SK-N-SH treated with all-trans-retinoic acid at 6 μM for 48 hours (cell line): Measurements from ENCODE around the gene ZNFX1.

ENCODE experiments used
- ATAC-seq: fragments of 200-7000 bp; cut with Tn5 transposase; 3 replicates; pipeline ENCODE4 v1.9.1; 2020; ENCODE audit warnings: mild to moderate bottlenecking, moderate library complexity
- ARNTL ChIP-seq: fragments of 450-650 bp; formaldehyde crosslinking; IDR thresholded peaks from 2 replicates; pipeline ENCODE4 v1.5.0; 2020; ENCODE audit warnings: low read depth, mild to moderate bottlenecking, moderate library complexity, borderline replicate concordance
- BACH2 ChIP-seq: fragments of 250-450 bp; sonication (Bioruptor Pico); IDR thresholded peaks from 2 replicates; pipeline ENCODE4 v1.9.0; 2021; ENCODE audit warnings: mild to moderate bottlenecking, borderline replicate concordance
- CSDC2 ChIP-seq: fragments of 250-450 bp; sonication (Bioruptor Pico); IDR thresholded peaks from 2 replicates; pipeline ENCODE4 v1.5.0; 2020; ENCODE audit warnings: mild to moderate bottlenecking, moderate library complexity
- ESRRG ChIP-seq: fragments of 250-450 bp; sonication (Bioruptor Pico); IDR thresholded peaks from 2 replicates; pipeline ENCODE4 v1.6.1; 2021; ENCODE audit warnings: mild to moderate bottlenecking
- GLIS3 ChIP-seq: fragments of 250-450 bp; sonication (Bioruptor Pico); IDR thresholded peaks from 2 replicates; pipeline ENCODE4 v1.5.0; 2020; ENCODE audit warnings: mild to moderate bottlenecking, moderate library complexity
- ISL1 ChIP-seq: fragments of 250-450 bp; sonication (Bioruptor Pico); IDR thresholded peaks from 2 replicates; pipeline ENCODE4 v2.1.2; 2022; ENCODE audit warnings: mild to moderate bottlenecking, moderate library complexity
- OSR1 ChIP-seq: fragments of 250-450 bp; sonication (Bioruptor Pico); IDR thresholded peaks from 2 replicates; pipeline ENCODE4 v1.8.0; 2022; ENCODE audit warnings: moderate library complexity, mild to moderate bottlenecking, inconsistent platforms
- PPARA ChIP-seq: fragments of 250-450 bp; sonication (Bioruptor Pico); IDR thresholded peaks from 2 replicates; pipeline ENCODE4 v1.5.0; 2020; ENCODE audit warnings: mild to moderate bottlenecking, borderline replicate concordance
- RARB ChIP-seq: fragments of 250-450 bp; sonication (Bioruptor Pico); IDR thresholded peaks from 2 replicates; pipeline ENCODE4 v1.8.0; 2021; ENCODE audit warnings: mild to moderate bottlenecking, moderate library complexity
- SNAI2 ChIP-seq: fragments of 250-450 bp; sonication (Bioruptor Pico); IDR thresholded peaks from 2 replicates; pipeline ENCODE4 v1.5.0; 2020; ENCODE audit warnings: mild to moderate bottlenecking, moderate library complexity
- TCF4 ChIP-seq: fragments of 250-450 bp; sonication (Bioruptor Pico); IDR thresholded peaks from 2 replicates; pipeline ENCODE4 v1.8.0; 2021; ENCODE audit warnings: mild to moderate bottlenecking, moderate library complexity, borderline replicate concordance
- TOX ChIP-seq: fragments of 250-450 bp; sonication (Bioruptor Pico); IDR thresholded peaks from 2 replicates; pipeline ENCODE4 v1.8.0; 2021; ENCODE audit warnings: mild to moderate bottlenecking, moderate library complexity, borderline replicate concordance
- ZC3H10 ChIP-seq: fragments of 250-450 bp; sonication (Bioruptor Pico); IDR thresholded peaks from 2 replicates; pipeline ENCODE4 v1.5.1; 2021; ENCODE audit warnings: mild to moderate bottlenecking, moderate library complexity
- ZFP3 ChIP-seq: fragments of 250-450 bp; sonication (Bioruptor Pico); IDR thresholded peaks from 2 replicates; pipeline ENCODE4 v1.5.0; 2020; ENCODE audit warnings: mild to moderate bottlenecking, moderate library complexity
- ZFP30 ChIP-seq: fragments of 450-650 bp; formaldehyde crosslinking; IDR thresholded peaks from 2 replicates; pipeline ENCODE4 v1.5.0; 2022; ENCODE audit warnings: mild to moderate bottlenecking, moderate library complexity
- ZNF565 ChIP-seq: fragments of 450-650 bp; formaldehyde crosslinking; conservative IDR thresholded peaks from 2 replicates; pipeline ENCODE4 v1.5.0; 2020; ENCODE audit warnings: low read depth, mild to moderate bottlenecking, moderate library complexity
- ZNF70 ChIP-seq: fragments of 450-650 bp; formaldehyde crosslinking; IDR thresholded peaks from 2 replicates; pipeline ENCODE4 v1.5.0; 2020; ENCODE audit warnings: mild to moderate bottlenecking, moderate library complexity
- ZNF8 ChIP-seq: fragments of 450-650 bp; formaldehyde crosslinking; IDR thresholded peaks from 2 replicates; pipeline ENCODE4 v1.5.0; 2020; ENCODE audit warnings: mild to moderate bottlenecking, moderate library complexity
- TF ChIP-seq, protein P1 (sequence below): fragments of 250-450 bp; sonication (Bioruptor Pico); IDR thresholded peaks from 2 replicates; pipeline ENCODE4 v1.5.0; 2020; ENCODE audit warnings: mild to moderate bottlenecking, moderate library complexity
- TF ChIP-seq, protein P2 (sequence below): fragments of 250-450 bp; sonication (Bioruptor Pico); IDR thresholded peaks from 2 replicates; pipeline ENCODE4 v1.8.0; 2021; ENCODE audit warnings: low read depth, mild to moderate bottlenecking, moderate library complexity, borderline replicate concordance
- TF ChIP-seq, protein P3 (sequence below): fragments of 250-450 bp; sonication (Bioruptor Pico); IDR thresholded peaks from 2 replicates; pipeline ENCODE4 v1.5.1; 2021; ENCODE audit warnings: mild to moderate bottlenecking, moderate library complexity
- TF ChIP-seq, protein P4 (sequence below): fragments of 250-450 bp; sonication (Bioruptor Pico); IDR thresholded peaks from 2 replicates; pipeline ENCODE4 v1.8.0; 2020; ENCODE audit warnings: mild to moderate bottlenecking, moderate library complexity, borderline replicate concordance

The ZNFX1 gene

DNA sequence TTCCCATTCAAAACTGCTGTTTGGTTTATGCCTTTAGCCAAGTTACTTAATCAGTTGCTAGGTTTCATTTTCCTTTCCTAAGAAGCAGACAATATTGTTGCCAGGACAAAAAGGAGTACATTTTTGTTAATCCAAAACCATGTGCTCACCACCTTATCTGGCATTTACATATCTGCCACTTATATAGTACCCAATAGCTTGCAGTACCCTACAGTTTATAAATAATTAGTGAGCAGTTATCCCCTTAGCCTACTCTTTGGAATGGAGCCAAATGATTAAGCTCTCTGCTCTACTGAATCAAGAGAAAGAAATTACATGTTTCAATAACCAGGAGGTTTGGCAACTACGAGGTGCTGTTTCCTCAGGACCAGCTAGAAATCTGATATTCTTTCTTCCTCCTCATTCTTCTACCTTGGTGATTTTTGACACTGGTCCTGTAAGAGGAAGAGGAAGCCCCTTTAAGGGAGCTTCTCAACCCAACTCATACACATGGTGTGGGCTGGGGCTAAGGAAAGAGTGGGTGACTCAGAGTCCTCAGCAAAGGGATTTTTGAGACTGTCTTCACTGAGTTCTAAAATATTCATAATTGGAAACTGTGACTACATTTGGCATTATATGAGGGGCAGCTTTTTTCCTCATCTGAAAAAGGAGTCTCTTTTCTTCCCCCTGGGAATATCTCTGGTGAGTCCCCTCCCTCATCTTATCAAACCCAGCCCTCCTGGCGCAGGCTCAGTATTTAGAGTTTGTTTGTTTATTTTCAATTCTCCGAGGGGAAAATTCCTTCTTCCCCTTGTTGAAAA, 1.5 kb downstream of the ZNFX1 start (continued):
- TF ChIP-seq, protein P1, sequence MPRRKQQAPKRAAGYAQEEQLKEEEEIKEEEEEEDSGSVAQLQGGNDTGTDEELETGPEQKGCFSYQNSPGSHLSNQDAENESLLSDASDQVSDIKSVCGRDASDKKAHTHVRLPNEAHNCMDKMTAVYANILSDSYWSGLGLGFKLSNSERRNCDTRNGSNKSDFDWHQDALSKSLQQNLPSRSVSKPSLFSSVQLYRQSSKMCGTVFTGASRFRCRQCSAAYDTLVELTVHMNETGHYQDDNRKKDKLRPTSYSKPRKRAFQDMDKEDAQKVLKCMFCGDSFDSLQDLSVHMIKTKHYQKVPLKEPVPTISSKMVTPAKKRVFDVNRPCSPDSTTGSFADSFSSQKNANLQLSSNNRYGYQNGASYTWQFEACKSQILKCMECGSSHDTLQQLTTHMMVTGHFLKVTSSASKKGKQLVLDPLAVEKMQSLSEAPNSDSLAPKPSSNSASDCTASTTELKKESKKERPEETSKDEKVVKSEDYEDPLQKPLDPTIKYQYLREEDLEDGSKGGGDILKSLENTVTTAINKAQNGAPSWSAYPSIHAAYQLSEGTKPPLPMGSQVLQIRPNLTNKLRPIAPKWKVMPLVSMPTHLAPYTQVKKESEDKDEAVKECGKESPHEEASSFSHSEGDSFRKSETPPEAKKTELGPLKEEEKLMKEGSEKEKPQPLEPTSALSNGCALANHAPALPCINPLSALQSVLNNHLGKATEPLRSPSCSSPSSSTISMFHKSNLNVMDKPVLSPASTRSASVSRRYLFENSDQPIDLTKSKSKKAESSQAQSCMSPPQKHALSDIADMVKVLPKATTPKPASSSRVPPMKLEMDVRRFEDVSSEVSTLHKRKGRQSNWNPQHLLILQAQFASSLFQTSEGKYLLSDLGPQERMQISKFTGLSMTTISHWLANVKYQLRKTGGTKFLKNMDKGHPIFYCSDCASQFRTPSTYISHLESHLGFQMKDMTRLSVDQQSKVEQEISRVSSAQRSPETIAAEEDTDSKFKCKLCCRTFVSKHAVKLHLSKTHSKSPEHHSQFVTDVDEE (CRISPR knock-in tag), result no peak
- TF ChIP-seq ARNTL (CRISPR knock-in tag) (no peak), ZNF565 (CRISPR knock-in tag) (no peak)
- TF ChIP-seq, all 23 proteins: peak for 0

DNA sequence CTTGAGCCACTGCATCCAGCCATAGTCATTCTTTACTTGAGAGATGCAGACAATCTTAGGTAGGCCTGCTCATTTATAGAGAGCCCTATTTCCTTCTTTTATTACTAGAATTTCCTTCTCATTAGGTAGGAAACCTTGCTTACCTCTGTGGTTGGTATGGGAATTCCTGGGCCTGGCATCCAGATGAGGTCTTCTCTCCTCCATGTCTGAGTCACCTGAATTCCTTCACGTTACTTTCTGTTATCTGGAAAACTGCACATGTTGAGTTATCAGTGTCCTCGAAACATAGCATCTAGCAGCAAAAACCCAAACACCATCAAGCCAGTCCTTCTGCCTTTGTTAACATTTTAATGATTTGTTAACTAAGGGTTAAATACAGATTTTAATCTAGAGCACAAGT, 2.2 kb downstream of the ZNFX1 start:
- ATAC-seq, result no peak
- TF ChIP-seq ZFP30 (no peak), ZFP3 (CRISPR knock-in tag) (no peak), ESRRG (CRISPR knock-in tag) (no peak), TCF4 (CRISPR knock-in tag) (no peak), GLIS3 (CRISPR knock-in tag) (no peak), ZNF70 (CRISPR knock-in tag) (no peak), ZNF8 (CRISPR knock-in tag) (no peak), CSDC2 (CRISPR knock-in tag) (no peak), ZC3H10 (CRISPR knock-in tag) (no peak), RARB (CRISPR knock-in tag) (no peak), ISL1 (CRISPR knock-in tag) (no peak), ZNF565 (CRISPR knock-in tag) (no peak)
- TF ChIP-seq, all 23 proteins: peak for 0

DNA sequence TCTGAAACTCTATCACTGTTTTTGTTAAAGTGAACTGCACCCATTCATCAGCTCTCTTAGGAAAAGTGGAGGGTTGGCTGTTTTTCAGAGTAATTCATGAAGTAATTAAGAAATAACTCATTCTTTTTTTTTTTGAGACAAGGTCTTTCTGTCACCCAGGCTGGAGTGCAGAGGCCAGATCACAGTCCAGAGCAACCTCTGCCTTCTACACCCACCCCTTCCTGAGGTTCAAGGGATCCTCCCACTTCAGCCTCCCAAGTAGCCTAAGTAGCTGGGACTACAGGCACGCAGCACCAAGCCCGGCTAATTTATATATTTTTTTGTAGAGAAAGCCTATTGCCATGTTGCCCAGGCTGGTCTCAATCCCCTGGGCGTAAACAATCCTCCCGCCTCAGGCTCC, 2.6 kb downstream of the ZNFX1 start:
- no peak for ATAC-seq
- TF ChIP-seq, protein P2, sequence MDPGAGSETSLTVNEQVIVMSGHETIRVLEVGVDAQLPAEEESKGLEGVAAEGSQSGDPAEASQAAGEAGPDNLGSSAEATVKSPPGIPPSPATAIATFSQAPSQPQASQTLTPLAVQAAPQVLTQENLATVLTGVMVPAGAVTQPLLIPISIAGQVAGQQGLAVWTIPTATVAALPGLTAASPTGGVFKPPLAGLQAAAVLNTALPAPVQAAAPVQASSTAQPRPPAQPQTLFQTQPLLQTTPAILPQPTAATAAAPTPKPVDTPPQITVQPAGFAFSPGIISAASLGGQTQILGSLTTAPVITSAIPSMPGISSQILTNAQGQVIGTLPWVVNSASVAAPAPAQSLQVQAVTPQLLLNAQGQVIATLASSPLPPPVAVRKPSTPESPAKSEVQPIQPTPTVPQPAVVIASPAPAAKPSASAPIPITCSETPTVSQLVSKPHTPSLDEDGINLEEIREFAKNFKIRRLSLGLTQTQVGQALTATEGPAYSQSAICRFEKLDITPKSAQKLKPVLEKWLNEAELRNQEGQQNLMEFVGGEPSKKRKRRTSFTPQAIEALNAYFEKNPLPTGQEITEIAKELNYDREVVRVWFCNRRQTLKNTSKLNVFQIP, result no peak
- TF ChIP-seq, protein P3, sequence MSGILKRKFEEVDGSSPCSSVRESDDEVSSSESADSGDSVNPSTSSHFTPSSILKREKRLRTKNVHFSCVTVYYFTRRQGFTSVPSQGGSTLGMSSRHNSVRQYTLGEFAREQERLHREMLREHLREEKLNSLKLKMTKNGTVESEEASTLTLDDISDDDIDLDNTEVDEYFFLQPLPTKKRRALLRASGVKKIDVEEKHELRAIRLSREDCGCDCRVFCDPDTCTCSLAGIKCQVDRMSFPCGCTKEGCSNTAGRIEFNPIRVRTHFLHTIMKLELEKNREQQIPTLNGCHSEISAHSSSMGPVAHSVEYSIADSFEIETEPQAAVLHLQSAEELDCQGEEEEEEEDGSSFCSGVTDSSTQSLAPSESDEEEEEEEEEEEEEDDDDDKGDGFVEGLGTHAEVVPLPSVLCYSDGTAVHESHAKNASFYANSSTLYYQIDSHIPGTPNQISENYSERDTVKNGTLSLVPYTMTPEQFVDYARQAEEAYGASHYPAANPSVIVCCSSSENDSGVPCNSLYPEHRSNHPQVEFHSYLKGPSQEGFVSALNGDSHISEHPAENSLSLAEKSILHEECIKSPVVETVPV, result no peak
- no peak for TF ChIP-seq SNAI2 (CRISPR knock-in tag)
- no peak for TF ChIP-seq ZNF8 (CRISPR knock-in tag)
- no peak for TF ChIP-seq ZC3H10 (CRISPR knock-in tag)
- no peak for TF ChIP-seq RARB (CRISPR knock-in tag)
- no peak for TF ChIP-seq TCF4 (CRISPR knock-in tag)
- TF ChIP-seq ZNF565 (CRISPR knock-in tag), result no peak
- no peak for TF ChIP-seq ESRRG (CRISPR knock-in tag)
- TF ChIP-seq ZFP30, result no peak
- no peak for TF ChIP-seq OSR1 (CRISPR knock-in tag)
- TF ChIP-seq ZNF70 (CRISPR knock-in tag), result no peak
- no peak for TF ChIP-seq ARNTL (CRISPR knock-in tag)
- TF ChIP-seq CSDC2 (CRISPR knock-in tag), result no peak
- no peak for TF ChIP-seq ISL1 (CRISPR knock-in tag)
- TF ChIP-seq BACH2 (CRISPR knock-in tag), result no peak
- no peak for TF ChIP-seq PPARA (CRISPR knock-in tag)
- TF ChIP-seq, protein P4, sequence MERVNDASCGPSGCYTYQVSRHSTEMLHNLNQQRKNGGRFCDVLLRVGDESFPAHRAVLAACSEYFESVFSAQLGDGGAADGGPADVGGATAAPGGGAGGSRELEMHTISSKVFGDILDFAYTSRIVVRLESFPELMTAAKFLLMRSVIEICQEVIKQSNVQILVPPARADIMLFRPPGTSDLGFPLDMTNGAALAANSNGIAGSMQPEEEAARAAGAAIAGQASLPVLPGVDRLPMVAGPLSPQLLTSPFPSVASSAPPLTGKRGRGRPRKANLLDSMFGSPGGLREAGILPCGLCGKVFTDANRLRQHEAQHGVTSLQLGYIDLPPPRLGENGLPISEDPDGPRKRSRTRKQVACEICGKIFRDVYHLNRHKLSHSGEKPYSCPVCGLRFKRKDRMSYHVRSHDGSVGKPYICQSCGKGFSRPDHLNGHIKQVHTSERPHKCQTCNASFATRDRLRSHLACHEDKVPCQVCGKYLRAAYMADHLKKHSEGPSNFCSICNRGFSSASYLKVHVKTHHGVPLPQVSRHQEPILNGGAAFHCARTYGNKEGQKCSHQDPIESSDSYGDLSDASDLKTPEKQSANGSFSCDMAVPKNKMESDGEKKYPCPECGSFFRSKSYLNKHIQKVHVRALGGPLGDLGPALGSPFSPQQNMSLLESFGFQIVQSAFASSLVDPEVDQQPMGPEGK, result no peak
- no peak for TF ChIP-seq TOX (CRISPR knock-in tag)
